ENCODE measurements around the gene MGRN1.

DNA sequence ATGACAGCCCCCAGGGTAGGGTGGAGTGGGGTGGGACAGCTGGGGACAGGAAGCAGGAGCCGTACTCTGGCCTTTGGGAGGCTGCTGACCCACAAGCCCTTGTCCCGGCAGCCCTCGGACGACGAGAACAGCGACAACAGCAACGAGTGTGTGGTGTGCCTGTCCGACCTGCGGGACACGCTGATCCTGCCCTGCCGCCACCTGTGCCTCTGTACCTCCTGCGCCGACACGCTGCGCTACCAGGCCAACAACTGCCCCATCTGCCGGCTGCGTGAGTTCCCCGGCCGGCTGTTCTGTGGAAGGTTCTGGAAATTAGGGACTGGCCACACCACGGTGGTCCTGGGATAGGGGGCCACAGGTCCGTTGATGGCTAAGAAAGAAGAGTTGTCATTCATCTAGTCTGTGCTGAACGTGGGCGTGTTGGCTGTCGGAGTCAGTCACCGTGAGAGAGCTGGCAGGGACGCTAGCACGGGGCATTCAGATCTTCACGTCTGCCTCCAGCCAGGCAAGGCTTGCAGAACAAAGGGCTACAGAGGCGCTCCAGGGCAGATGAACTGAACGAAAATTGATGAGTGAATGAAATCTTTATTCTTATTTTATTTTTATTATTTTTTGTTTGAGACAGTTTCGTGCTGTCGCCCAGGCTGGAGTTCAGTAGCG lies 48.9 kb downstream of the MGRN1 start:
- TF ChIP-seq, protein P1, sequence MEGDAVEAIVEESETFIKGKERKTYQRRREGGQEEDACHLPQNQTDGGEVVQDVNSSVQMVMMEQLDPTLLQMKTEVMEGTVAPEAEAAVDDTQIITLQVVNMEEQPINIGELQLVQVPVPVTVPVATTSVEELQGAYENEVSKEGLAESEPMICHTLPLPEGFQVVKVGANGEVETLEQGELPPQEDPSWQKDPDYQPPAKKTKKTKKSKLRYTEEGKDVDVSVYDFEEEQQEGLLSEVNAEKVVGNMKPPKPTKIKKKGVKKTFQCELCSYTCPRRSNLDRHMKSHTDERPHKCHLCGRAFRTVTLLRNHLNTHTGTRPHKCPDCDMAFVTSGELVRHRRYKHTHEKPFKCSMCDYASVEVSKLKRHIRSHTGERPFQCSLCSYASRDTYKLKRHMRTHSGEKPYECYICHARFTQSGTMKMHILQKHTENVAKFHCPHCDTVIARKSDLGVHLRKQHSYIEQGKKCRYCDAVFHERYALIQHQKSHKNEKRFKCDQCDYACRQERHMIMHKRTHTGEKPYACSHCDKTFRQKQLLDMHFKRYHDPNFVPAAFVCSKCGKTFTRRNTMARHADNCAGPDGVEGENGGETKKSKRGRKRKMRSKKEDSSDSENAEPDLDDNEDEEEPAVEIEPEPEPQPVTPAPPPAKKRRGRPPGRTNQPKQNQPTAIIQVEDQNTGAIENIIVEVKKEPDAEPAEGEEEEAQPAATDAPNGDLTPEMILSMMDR (IDR thresholded peaks at IDR 0.05): no peak
- TF ChIP-seq POLR2A (IDR thresholded peaks at IDR 0.05): no peak
